GM13976 (cell line): Measurements from ENCODE around the gene VGLL2.
A peak's percentile ranks its signal among the peaks of the same experiment; 100 is the strongest.

Experiments used
- DNase-seq: peaks from one replicate; pipeline ENCODE4 v3.0.0; 2012; ENCODE audit warnings: low spot score
- CTCF ChIP-seq: IDR thresholded peaks from 2 replicates; pipeline ENCODE4 v1.5.1; 2012; ENCODE audit warnings: borderline replicate concordance, mild to moderate bottlenecking; ENCODE audit not compliant: insufficient read depth; ENCODE audit errors: extremely low read depth, missing control alignments, control extremely low read depth
- in situ Hi-C: fragments of 300-500 bp; cut with MboI; formaldehyde crosslinking; loops from one replicate; pipeline ENCODE4 v1.12.0; 2022; ENCODE audit warnings: low sequenced_read_pairs, mixed read lengths, inconsistent platforms; ENCODE audit not compliant: unreplicated experiment

The VGLL2 gene

DNA sequence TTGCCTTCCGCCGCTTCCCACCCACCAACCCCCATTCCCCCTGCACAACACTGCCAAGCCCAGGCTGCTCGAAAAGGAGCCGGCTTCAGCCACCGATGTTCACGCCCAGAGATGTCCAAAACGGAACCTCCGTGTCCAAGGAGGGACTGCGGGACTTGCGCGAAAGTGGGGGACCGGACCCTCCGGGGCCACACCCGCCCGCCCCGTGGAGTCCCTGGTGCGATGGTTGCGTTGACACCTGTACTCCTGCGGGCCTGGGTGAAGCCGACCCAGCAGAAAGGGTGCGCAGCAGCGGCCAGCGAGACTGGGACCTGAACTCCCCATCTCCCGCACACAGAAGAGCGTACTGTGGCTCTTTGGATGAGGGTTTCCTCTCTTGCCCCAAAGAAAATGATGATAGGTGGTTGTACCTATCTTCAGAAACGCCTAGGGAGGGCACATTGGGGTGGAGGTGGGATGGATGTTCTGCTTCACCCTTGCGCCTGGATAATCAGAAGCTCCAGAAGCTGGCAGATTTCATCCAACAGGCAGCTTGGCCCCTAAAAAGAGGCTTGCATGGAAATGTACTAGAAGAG, 1.9 kb upstream of the VGLL2 start:
- in situ Hi-C loops = no loop called here
- TF ChIP-seq CTCF = no peak
- DNase-seq = peak; percentile 15

GRCh38 chr6:117264369-117264691, 1.0 kb upstream of the VGLL2 start:
- peak; percentile 29 for DNase-seq
- in situ Hi-C loops = no loop called here
- no peak for TF ChIP-seq CTCF

DNA sequence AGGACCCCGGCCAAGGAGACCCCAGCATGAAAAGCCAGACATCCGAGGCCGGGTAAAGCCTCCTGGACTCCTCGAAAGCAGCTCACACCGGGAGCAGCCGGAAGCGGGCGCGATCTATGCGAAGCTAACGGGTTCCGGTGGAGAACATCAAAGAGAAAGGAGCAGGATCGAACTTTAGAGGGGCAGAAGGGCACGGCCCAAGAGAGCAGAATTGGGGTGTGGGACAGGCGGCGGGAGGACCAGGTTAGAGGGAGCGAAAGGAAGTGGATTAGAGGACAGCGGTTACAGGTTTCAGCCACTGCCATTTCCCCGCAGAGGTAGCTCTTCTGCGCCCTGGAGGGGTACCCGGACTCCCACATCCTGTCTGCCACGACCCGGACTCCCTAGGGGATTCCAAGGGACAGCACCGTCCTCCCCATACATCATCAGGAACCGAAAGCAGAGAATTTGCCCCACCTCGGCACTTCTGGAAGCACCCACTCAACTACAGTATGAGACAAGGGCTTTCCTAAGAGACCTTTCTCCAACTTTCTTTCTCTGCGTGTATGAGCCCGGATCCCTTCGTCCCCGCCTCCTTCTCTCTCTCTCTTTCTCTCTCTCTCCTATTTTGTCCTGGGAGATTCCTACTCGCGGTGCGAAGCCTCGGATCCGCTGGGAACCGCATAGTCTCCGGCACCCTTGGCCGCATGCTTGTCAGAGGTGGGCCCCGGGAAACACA, 507 bp upstream of the VGLL2 start:
- peak; percentile 58 for DNase-seq
- in situ Hi-C loops = no loop called here
- no peak for TF ChIP-seq CTCF

- TF ChIP-seq CTCF = no peak
- no peak for DNase-seq
- in situ Hi-C loops = no loop called here
These were observed 1.1 kb downstream of the VGLL2 start for GRCh38 chr6:117266257-117267053.

GRCh38 chr6:117267054-117267347, 1.6 kb downstream of the VGLL2 start:
- TF ChIP-seq CTCF = no peak
- DNase-seq = no peak
- in situ Hi-C loops = no loop called here

GRCh38 chr6:117267766-117268534, 2.6 kb downstream of the VGLL2 start:
- in situ Hi-C loops = no loop called here
- DNase-seq = peak; percentile 20
- TF ChIP-seq CTCF = no peak
